Activated effector memory CD4-positive, alpha-beta T cell treated with anti-CD3 and anti-CD28 coated beads, Interleukin-2, amount 50 U/mL, for 16 hours (primary cell): ENCODE measurements around the gene CYTIP.

ENCODE experiments used
- DNase-seq: peaks from one replicate; pipeline ENCODE4 v3.0.0-alpha.2; 2020

CYTIP gene

GRCh38 chr2:157443795-157444640 lies at the start of gene CYTIP:
Gene CYTIP (minus strand): TSS chr2:157444089. CDS start chr2:157444020, 69 bp downstream.
- peak; percentile 79 for DNase-seq

- DNase-seq = peak; percentile 88
Observed at GRCh38 chr2:157492189-157492773, 48.4 kb upstream of the CYTIP start.

GRCh38 chr2:157489983-157490382 lies 46.1 kb upstream of the CYTIP start:
- DNase-seq = no peak

- no peak for DNase-seq
Observed at GRCh38 chr2:157488877-157489276, 45.0 kb upstream of the CYTIP start.

- DNase-seq = no peak
Observed at GRCh38 chr2:157487747-157488146, 43.9 kb upstream of the CYTIP start.

GRCh38 chr2:157487271-157487610 lies 43.4 kb upstream of the CYTIP start:
- DNase-seq = no peak

- DNase-seq = no peak
Observed at GRCh38 chr2:157486596-157487270, 42.8 kb upstream of the CYTIP start.

- peak; percentile 66 for DNase-seq
Observed at GRCh38 chr2:157480182-157480961, 36.5 kb upstream of the CYTIP start.

- DNase-seq = no peak
Observed at GRCh38 chr2:157479081-157480027, 35.5 kb upstream of the CYTIP start.

GRCh38 chr2:157477919-157478318 lies 34.0 kb upstream of the CYTIP start:
- DNase-seq = no peak

- DNase-seq = no peak
Observed at GRCh38 chr2:157476953-157477709, 33.2 kb upstream of the CYTIP start.

GRCh38 chr2:157475722-157476390 lies 32.0 kb upstream of the CYTIP start:
- no peak for DNase-seq

GRCh38 chr2:157473581-157473980 lies 29.7 kb upstream of the CYTIP start:
- no peak for DNase-seq

GRCh38 chr2:157471078-157471477 lies 27.2 kb upstream of the CYTIP start:
- DNase-seq = no peak

GRCh38 chr2:157470321-157470720 lies 26.4 kb upstream of the CYTIP start:
- no peak for DNase-seq

GRCh38 chr2:157469726-157470125 lies 25.8 kb upstream of the CYTIP start:
- no peak for DNase-seq

- DNase-seq = no peak
Observed at GRCh38 chr2:157468931-157469708, 25.2 kb upstream of the CYTIP start.

GRCh38 chr2:157466764-157467163 lies 22.9 kb upstream of the CYTIP start:
- no peak for DNase-seq

GRCh38 chr2:157465554-157465953 lies 21.7 kb upstream of the CYTIP start:
- no peak for DNase-seq

GRCh38 chr2:157463002-157463401 lies 19.1 kb upstream of the CYTIP start:
- no peak for DNase-seq
